HTR-8/SVneo (cell line): Measurements from ENCODE around the gene NFATC2.
"Not testable (repeated sequence)": the region's sequence is repeated elsewhere in the genome, so short reads cannot be mapped to it uniquely, and the experiment has no call there.

Experiments
- DNase-seq: peaks from one replicate; pipeline ENCODE4 v3.0.0; 2011; ENCODE audit warnings: low spot score, mixed read lengths; ENCODE audit not compliant: insufficient read length
- FAIRE-seq: peaks from 2 replicates; lab custom pipeline; 2011; peaks lifted over from hg19 to GRCh38; lab: Jason Lieb, UNC

Gene NFATC2

DNA sequence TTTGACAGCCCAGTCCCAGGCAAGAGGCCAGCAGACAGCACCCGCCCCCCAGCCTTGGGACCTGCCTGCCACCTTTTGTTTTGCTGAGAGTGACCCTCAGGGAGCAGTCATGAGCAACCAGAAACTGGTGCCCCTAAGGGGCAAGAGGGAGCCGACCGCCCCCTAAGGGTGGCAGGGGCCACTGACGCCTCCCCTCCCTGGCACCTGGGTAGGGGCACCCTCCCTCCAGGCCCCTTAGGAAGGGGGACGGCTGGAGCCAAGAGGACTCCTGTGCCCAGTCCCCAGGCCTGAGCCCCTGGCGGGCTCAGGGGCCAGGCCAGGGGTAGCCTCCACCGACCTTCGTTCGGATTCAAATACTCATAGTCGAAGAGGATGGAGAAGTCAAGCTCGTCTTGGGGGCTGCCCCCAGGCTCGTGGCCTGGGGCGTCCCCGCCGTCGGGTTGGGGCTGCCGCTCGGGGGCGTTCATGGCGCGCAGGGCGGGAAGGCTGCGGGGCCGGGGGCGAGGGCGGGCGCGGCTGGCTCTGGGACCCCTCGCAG, 417 bp downstream of the NFATC2 start:
- DNase-seq: no peak

DNA sequence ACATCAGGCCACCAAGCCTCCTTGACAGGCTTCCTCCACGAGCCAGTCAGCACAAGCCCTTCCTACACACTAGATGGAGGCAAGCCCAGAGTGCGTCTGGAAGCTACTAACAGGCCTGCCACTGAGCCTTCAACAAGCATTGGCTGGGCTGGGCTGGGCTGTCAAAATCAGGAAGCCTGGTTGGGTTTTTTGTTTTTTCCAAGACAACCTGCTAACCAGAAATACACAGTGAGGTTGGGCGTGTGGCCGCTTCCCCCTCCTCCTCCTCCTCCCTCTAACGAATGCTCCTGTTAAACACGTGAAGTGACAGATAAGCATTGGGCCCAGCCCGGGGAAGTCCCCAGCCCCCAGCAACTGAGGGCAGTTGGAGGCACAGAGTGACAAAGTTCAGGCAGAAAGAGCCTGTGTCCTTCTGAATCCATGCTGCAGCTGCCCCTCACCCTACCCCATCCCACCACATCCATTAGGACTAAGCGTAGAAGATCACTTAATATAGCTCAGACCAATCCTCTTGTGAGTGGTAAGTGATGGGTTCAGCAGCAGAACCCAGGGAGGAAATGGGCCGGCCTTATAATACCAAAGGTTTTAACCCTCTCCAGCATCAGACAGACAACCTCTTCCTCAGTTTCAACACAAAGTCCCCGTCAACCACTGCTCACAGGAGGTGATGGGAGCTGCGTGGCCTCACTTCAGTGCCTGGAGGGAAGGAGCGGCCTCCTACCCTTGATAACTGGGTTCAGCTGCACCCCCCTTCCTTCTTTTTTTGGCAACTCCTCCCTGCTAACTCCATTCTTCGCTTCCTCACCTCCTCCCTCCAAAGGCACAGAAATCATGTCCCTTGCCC, 1.1 kb downstream of the NFATC2 start:
- FAIRE-seq (peak; percentile 48), DNase-seq (no peak)

More for the DNA sequence above, 417 bp downstream of the NFATC2 start:
- no peak for FAIRE-seq

DNA sequence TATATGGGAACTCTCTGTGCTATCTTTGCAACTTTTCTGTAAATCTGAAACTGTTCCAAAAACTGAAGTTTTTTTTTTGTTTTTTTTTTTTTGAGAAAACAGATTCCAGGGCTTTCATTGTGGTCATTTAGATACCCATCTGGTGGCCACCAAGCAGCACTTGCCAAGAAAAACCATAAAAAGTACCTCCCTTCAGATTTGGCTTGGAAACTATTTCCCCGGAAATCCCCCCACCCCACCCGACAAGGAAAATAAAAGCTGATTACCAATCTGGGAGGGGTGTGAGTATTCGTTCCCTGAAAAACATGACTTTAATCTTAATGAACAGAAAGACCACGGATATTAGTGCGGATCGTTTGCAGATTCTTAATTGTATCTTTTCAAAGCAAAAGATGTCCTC, 1.9 kb downstream of the NFATC2 start:
- DNase-seq (no peak), FAIRE-seq (no peak)

DNA sequence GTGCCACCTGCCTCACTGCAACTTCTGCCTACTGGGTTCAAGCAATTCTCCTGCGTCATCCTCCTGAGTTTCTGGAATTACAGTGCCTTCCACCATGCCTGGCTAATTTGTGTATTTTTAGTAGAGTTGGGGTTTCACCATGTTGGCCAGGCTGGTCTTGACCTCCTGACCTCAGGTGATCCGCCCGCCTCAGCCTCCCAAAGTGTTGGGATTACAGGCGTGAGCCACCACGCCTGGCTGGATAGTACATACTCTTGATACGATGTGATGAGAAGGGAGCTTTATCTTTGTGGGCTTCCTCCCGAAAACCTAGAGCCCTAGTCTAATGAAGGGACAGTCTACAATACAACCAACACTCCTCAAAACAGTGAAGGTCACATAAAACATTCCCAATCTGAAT, 2.4 kb downstream of the NFATC2 start:
- peak; percentile 48 for FAIRE-seq
- not testable (repeated sequence) for DNase-seq

DNA sequence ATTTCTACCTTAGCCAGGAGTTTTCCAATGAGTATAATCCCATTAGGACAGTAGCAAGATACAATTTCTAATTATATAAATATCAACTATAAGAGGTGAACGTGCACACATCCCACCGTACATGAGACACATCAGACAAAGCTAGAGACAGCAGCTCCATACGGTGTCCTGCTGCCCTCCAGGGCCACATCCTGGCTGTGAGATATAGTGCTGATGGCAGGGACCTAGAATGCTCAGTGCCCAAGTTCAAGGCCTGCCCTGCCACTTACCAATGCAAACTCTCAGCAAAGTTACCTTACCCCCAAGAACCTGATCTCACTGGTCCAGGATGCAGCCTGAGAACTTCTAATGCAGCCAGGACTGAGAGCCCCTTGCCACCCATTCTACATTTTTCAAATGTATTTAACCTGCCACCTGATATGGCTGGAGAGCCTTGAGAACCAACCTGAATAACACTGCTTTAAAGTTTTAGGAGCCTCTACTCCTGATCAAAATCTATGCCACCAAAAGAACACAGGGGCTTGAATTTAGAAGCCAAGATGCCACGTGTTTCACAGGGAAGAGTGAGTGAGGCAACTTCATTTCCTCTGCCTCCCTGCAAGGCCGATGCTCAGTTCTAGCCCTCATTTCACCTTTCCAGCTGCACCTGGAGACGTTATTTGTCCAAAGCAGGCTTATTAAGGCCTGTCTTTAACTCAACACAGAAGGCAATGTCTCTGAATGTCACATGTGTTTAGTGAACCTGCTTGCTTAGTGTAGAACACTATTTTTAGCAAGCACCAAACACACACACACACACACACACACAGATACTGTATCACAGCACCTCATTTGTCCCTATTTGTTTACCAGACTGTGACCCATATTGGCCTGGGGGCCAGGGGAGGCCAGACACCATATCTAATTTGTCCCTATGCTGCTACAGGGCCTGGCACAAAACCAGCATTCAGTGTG, 6.1 kb downstream of the NFATC2 start:
- FAIRE-seq: peak; percentile 65
- DNase-seq: no peak

DNA sequence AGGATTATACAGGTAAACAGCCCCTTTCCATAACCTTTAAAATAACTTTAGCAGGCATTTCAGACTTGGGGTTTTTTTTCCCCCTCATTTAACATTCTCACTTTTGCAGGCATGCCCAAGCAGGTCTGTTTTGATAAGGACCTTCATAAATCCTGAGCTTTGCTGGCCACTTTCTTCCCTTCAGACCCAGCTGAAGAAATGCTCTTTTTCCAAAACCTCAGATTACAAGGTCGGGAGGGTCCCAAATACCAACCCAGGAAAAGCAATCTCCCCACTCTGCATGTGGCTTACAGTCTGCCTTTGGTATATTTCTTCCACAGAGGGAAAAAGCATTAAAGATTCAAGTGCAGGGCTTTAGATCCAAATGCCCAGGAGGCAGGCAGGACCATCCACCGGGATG, 6.8 kb downstream of the NFATC2 start:
- DNase-seq (no peak), FAIRE-seq (no peak)

DNA sequence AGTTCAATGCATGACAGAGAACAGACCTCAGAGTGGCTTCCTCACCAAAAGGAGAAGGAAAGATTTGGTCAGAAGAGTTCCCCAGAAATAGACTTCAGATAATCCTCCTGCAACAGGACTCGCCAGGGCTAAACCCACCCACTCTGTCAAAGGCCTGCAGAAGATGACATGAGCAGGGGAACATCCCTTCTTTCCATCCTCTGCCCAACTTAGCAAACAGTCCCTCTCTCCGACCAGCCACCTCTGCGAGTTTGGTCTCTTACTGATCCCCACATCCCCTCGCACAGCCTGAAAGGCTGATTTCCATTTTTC, 7.5 kb downstream of the NFATC2 start:
- FAIRE-seq (no peak), DNase-seq (no peak)

DNA sequence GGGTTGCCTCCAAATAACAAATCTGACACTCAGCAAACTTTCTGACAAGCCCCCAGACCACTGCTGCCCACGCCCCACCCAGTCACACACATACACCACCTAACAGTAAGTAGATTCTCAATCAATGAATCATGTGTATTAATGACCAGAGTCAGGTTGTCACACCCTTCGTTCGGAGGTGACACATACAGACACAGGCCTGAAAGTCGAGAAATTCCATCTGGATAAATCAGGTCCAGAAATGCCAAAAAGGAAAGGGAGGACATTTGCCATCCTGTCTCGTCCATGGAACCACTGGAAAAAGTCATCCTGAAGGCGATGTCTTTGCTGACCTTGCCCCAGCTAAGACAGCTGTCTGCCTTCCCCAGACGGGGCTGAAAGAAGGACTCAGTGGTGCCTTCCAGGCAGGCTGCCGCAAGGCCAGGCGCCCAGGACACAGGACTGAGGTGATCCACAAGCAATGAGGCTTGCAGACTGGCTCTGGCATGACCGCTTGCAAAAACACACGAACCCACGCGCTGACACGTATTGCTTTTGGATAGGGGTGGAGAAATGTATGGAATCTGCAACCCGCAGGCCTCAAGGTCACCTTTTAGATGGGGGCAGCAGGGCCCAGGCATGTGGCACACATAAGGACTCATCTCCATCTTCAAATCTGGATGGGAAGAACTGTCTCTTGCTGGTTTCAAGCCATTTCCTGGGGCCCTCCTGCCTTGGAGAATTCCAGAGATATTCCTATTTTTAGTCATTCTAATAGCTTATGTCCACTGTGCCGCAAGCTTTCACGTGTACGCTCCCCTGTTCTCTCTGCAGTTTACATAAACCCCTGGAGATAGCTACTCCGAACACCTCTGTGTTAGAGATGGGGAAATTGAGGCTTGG, 9.0 kb downstream of the NFATC2 start:
- peak; percentile 63 for DNase-seq
- peak; percentile 90 for FAIRE-seq

DNA sequence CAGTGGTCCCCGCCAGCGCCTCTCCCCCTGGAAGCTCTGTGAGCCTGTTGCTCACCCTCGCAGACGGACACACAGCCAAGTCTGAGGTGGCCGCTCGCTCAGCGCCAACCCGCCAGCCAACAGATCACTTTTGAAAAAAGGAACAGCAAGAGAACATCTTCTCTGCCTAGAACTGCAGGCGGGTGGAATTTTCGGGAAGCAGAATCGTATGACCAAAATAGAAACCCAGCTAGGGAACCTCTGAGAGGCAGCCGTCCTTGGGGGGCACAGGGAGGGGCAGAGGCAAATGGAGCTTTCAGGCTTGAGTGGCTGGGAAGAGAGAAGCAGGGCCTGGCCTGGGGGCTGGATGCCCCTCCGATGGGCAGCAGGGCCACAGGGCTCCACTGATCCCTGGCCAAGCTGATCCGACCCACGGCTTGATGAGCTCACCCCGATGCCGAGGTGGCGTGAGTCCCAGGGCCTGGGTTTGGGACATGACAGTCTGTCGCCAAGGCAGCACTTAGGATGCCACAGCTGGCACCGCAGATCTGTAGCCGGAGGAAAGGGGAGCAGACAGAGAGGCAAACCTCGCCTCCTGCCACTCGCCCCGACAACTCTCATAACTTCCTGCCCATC, 9.8 kb downstream of the NFATC2 start:
- DNase-seq (no peak), FAIRE-seq (no peak)

DNA sequence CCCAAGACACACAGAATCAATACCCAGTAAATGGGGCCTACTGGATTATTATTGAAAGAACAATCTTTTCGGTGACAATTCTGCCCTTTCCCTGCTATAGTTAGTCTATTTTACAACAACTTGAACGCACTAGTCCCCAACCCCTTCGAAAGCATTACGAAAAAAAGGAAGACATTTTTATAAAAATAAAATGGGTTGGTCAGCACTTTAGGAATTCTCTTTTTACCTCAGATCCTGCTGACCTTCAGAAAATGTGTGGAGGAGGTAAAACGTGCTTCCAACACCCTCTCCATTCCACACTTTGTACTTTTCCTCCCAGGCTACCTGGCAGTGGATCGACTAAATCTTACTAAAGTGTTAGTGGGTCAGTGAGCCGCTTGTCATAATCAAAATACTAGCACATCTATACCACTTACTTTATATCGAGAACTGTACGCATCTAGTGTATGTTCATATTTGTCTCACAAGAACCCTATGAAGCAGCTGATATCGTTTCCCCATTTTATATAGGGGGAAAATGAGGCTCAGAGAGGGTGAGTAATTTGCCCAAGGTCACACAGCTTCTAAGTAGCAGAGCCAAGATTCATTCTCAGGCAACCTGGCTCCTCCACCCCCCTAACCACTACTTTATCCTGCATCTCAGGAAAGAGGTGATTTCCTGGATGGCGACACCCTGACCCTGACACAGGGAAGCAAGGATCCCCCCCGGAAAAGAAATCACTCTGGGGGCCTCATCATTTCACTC, 10.6 kb downstream of the NFATC2 start:
- DNase-seq (no peak), FAIRE-seq (no peak)

DNA sequence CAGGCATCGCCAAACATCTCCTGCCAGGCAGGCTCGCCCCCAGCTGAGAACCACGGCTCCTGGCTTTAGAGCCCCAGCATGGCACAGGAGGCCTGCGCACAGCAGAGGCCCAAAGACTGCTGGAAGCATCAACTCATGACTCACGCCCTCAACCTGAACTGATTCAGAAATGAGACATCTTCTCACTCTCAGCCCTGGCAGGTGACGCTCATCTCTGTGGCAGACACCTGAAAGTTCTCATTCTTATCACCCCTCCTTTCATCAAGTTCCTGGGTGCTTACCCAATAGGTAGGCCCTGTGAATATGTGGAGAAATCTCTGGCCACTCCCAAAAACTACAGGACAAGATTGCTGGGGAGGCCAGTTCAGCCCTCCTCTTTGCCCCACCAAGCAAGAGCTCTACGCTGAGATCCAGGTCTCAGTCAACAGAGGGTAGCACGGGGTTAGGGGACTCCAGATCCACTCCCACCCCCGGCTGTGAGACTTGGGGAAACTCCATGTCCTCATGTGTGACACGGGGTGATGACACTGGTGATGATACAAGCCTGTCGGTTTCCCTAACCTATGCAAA, 11.3 kb downstream of the NFATC2 start:
- no peak for DNase-seq
- peak; percentile 76 for FAIRE-seq

DNA sequence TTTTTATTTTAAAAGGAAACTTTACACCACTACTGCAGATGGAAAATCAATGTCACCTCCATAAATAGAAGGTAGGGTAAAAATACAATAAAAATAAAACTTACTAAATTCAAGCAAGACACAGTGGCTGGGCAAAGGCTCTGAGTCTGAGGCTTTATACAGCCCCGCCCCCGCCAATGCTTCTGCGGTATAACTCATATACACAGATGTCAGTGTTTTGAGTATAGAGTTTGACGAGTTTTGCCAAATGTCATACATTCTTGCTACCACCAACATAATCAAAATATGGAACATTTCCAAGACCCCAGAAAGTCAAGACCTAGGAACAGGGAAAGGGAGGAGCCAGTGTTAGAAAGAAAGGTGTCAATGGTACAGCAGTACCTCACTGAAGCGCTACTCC, 12.8 kb downstream of the NFATC2 start:
- FAIRE-seq: no peak

DNA sequence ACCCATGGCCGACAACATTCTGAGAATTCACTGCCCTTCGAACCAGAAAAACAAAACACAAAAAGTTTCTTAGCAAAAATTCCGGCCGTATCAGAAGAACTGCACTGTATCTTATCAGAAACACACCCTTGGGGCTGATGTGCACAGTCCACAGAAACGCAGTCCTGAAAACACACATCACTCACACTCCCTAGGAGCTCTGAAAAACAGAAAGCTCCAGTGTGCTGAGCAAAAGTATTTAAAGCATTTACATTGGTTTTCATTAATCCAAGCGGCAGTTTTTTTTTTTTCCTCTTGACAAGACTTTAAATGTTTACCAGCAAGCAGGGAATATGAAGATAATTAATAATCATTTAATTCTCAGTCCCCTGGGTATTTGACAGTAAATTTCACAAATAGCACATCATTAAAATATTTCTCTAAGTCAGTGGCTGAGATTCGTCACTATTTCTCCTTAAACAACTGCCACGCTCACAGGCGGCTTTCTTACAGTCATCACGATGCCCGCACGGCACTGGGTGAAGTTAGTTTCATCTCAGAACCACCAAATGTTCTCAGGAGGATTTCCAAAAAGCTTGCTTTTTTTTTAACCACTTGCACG, 13.3 kb downstream of the NFATC2 start:
- FAIRE-seq (no peak), DNase-seq (no peak)

More for the DNA sequence above, 12.8 kb downstream of the NFATC2 start:
- no peak for DNase-seq

DNA sequence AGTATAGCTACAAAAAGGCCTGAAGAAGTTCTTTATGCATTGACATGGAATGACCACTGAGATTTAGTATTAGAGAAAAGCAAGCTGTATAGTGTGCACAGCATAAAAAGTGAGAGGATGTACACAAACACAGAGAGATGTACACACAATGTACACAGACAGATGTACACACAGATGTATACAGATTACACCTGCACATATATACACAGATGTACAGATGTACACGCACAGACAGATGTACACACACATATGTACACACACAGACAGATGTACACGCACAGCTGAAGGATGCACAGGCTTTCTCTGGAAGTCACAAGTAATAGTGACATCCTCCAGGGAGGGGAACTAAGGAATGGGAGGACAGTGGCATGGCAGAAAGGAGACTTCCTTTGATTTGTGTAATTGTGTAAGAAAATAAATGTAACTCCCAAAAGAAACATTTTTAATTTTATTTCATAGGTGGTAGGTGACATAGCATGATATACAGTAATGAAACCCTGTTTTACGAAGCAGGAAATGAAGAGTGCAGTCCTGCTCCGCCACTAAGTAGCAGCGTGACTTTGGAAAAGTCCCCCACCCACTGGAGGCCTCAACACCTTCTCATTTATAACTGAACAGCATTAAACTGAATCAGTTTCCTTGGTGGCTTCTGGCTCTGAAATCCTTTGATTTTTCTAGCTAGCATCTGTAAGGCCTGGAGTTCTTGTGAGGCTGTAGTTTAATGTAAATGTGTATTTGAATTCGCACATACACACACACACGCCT, 14.1 kb downstream of the NFATC2 start:
- FAIRE-seq: peak; percentile 94
- DNase-seq: no peak

DNA sequence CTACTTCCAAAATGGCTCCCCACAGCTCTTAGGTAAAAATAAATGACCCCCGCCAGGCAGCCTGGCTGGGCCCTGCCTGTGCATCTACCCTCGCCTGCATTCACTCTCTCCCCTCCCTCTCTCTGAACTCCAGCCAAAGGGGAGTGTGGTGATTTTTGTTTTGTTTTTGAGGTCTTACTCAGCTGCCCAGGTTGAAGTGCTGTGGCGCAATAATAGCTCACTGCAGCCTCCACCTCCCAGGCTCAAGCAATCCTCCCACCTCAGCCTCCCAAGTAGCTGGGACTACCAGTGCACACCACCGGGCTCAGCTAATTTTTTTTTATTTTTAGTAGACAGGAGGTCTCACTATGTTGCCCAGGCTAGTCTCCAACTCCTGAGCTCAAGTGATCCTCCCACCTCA, 15.8 kb downstream of the NFATC2 start:
- no peak for FAIRE-seq
- no peak for DNase-seq

DNA sequence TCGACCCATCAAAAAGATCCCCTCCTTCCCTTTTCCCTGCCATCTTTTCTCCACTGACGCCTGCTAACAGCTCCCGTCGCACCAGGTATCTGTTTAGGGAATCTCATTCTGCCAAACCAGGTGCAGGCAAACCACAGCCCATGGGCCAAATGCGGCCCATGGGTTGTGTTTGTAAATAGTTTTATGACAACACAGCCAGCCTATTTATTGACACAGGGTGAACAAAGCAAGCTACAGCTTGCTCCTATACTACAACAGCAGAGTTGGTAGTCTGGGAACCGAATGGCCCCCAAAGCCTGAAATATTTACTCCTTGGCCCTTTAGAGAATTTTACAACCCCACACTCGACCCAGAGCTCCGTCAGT, 16.4 kb downstream of the NFATC2 start:
- FAIRE-seq (no peak), DNase-seq (no peak)

DNA sequence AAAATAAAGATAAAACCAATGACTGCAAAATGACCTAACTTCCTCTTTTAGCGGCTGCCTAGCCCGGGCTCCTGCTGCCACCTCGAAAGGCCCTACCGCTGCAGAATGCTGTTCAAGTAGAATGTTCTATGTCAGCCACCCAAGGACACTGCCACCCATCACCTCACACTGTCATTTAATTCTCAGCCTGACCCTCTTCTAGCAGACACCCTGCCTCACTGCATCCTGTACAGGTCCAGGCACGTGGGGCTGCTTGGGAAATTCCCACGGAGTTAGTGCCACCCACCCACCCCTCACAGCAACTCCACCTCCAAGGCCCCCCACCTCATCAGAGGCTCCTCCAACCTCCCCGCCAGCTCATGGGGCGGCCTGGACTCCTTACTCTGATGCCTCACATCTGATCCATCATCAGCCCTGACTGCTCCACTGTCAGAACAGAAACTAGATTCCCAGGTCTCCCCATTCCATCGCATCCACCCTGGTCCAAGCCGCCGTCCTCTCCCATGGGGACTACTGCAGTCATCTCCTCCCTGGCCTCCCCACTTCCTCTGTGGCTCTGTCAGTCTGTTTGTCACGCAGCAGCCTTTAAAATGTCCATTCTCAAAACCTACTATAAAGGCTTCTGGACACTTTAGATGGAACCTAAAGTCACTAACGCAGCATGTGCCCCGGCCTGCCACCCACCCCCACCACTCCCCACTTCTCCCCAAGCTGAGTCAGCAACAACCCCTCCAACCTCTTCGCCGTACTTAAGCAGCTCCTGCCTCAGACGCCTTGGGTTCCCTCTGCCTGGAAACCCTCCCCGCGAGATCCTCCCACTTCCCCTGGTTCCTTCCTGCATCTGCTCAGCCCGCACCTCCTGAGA, 17.0 kb downstream of the NFATC2 start:
- no peak for DNase-seq
- peak; percentile 75 for FAIRE-seq
